K562 (cell line): ENCODE data around the gene LHB. TPM values are rescaled to one million over a fixed set of nuclear protein-coding genes. Genes with fewer than 3 reads are reported as not detected.
"Not testable (repeated sequence)": the region's sequence is repeated elsewhere in the genome, so short reads cannot be mapped to it uniquely, and the experiment has no call there.

Experiments
- ATAC-seq: fragments of 200-7000 bp; cut with Tn5 transposase; 3 replicates; pipeline ENCODE4 v1.9.1; 2020; ENCODE audit warnings: moderate library complexity
- BruUV-seq: library from RNA; stranded (reverse); fragments of 400-500 nt; replicated peaks from 2 replicates; lab custom pipeline; 2021; lab: Mats Ljungman, UMichigan
- CTCF ChIA-PET: fragments of 300-600 bp; formaldehyde crosslinking; extraction: SDS; loops from one replicate; lab custom pipeline; 2021; ENCODE audit warnings: low intra/inter-chr PET ratio; lab: Yijun Ruan, JAX
- POLR2A ChIA-PET: fragments of 300-600, 350-650 bp; sonication (Branson Sonifier 250); formaldehyde crosslinking; extraction: SDS; loops from one replicate; lab custom pipeline; 2021; ENCODE audit warnings: antibody characterized with exemption, inconsistent platforms; lab: Yijun Ruan, JAX
- DNase-seq, 4 experiments: peaks; one replicate each; pipeline versions ENCODE4 v3.0.0 to v3.0.0-alpha.2; 2011 to 2018; ENCODE audit warnings: low spot score in 3 of 4, mixed read lengths in 3 of 4; ENCODE audit errors: extremely low read depth in 1 of 4
- FAIRE-seq: peaks from 2 replicates; lab custom pipeline; 2011; peaks lifted over from hg19 to GRCh38; lab: Jason Lieb, UNC
- H2AFZ ChIP-seq: 2 replicates; pipeline ENCODE4 v1.6.0; 2011; ENCODE audit warnings: low read depth, low read length, control low read depth, inconsistent platforms
- H3K27ac ChIP-seq: fragments of 200-600 bp; 3 replicates; pipeline ENCODE4 v1.8.0; 2011; ENCODE audit warnings: low read depth, mild to moderate bottlenecking, control low read depth, inconsistent platforms, low read length, moderate library complexity, mixed read lengths; ENCODE audit errors: extremely low read depth
- H3K27me3 ChIP-seq, 2 experiments: fragments of 300-600 bp in 1 of 2; 2 replicates in 1 of 2; 3 replicates in 1 of 2; pipeline versions ENCODE4 v1.6.0 to v1.8.0; 2011; ENCODE audit warnings: inconsistent platforms in 2 of 2, low read length in 2 of 2, mild to moderate bottlenecking in 1 of 2, mixed read lengths in 1 of 2, moderate library complexity in 1 of 2; ENCODE audit not compliant: control insufficient read depth in 2 of 2, insufficient read depth in 2 of 2
- H3K36me3 ChIP-seq: fragments of 300-600 bp; 3 replicates; pipeline ENCODE4 v1.8.0; 2011; ENCODE audit warnings: mild to moderate bottlenecking, low read length, inconsistent platforms; ENCODE audit not compliant: control insufficient read depth, insufficient read depth
- H3K4me1 ChIP-seq, 2 experiments: fragments of 200-600 bp in 1 of 2; replicated peaks in 1 of 2; 2 replicates in 1 of 2; 3 replicates in 1 of 2; pipeline versions ENCODE4 v1.5.1 to v1.8.0; 2011; ENCODE audit warnings: inconsistent platforms in 2 of 2, low read length in 2 of 2, mild to moderate bottlenecking in 1 of 2, mixed read lengths in 1 of 2, moderate library complexity in 1 of 2; ENCODE audit not compliant: control insufficient read depth in 2 of 2, insufficient read depth in 2 of 2
- H3K4me2 ChIP-seq: 2 replicates; pipeline ENCODE4 v1.6.1; 2011; ENCODE audit warnings: low read length, control low read depth, inconsistent platforms, mixed read lengths; ENCODE audit not compliant: insufficient read depth
- H3K4me3 ChIP-seq: fragments of 200-600 bp; sonication (generic), shearing (Covaris generic); 2 replicates; pipeline ENCODE4 v1.5.1; 2016; ENCODE audit warnings: control low read depth, inconsistent platforms
- H3K79me2 ChIP-seq: fragments of 200-600 bp; 3 replicates; pipeline ENCODE4 v1.8.0; 2011; ENCODE audit warnings: low read length, inconsistent platforms; ENCODE audit not compliant: control insufficient read depth, insufficient read depth
- H3K9ac ChIP-seq, 2 experiments: 2 replicates each; pipeline versions ENCODE4 v1.6.0 to v1.6.1; 2011; ENCODE audit warnings: low read depth in 2 of 2, low read length in 2 of 2, control low read depth in 1 of 2, inconsistent platforms in 1 of 2, mild to moderate bottlenecking in 1 of 2, mixed read lengths in 1 of 2; ENCODE audit not compliant: insufficient read depth in 1 of 2
- H3K9me1 ChIP-seq: one replicate; pipeline ENCODE4 v1.6.0; 2011; ENCODE audit warnings: inconsistent platforms, mild to moderate bottlenecking, low read length, moderate library complexity; ENCODE audit not compliant: control insufficient read depth, insufficient read depth
- H3K9me3 ChIP-seq: replicated peaks from 2 replicates; pipeline ENCODE4 v1.5.1; 2011; ENCODE audit warnings: low read depth, low read length, inconsistent platforms; ENCODE audit not compliant: control insufficient read depth, insufficient read depth
- H4K20me1 ChIP-seq: replicated peaks from 2 replicates; pipeline ENCODE4 v1.6.1; 2011; ENCODE audit warnings: low read length, inconsistent platforms, mixed read lengths; ENCODE audit not compliant: control insufficient read depth, insufficient read depth
- EGR1 ChIP-seq: fragments of 450-650 bp; conservative IDR thresholded peaks from 2 replicates; pipeline ENCODE4 v1.6.1; 2017; ENCODE audit warnings: mild to moderate bottlenecking
- GABPB1 ChIP-seq: sonication (generic); formaldehyde crosslinking; IDR thresholded peaks from 2 replicates; pipeline ENCODE4 v1.8.0; 2022; ENCODE audit warnings: mild to moderate bottlenecking, missing genetic modification reagents
- NFIC ChIP-seq: fragments of 450-650 bp; IDR thresholded peaks from 2 replicates; pipeline ENCODE4 v1.6.1; 2017; ENCODE audit warnings: mild to moderate bottlenecking, inconsistent platforms
- ZNF263 ChIP-seq: sonication (generic); formaldehyde crosslinking; IDR thresholded peaks from 2 replicates; pipeline ENCODE4 v1.8.0; 2022; ENCODE audit warnings: mild to moderate bottlenecking, missing genetic modification reagents, borderline replicate concordance
- WGBS: fragments of 100-300 bp; shearing (Covaris generic); methylation state at CpG from one replicate; pipeline ENCODE4 v1.1.6; 2016; ENCODE audit warnings: low coverage, mixed read lengths; ENCODE audit not compliant: insufficient coverage; ENCODE audit errors: missing lambda C conversion rate; 5-methylcytosine and 5-hydroxymethylcytosine counted together
- in situ Hi-C: fragments of 300-500 bp; cut with MboI; formaldehyde crosslinking; loops from 4 replicates; pipeline ENCODE4 v1.15.0; 2018; ENCODE audit warnings: inconsistent platforms, mixed read lengths
- intact Hi-C: fragments of 100-400 bp; cut with micrococcal nuclease; formaldehyde crosslinking; loops from 2 replicates; pipeline ENCODE4 v1.14.2; 2022
- polyA plus RNA-seq, 8 experiments: library from polyadenylated mRNA; depleted of rRNA in 4 of 8; stranded (reverse) in 5 of 8; unstranded in 3 of 8; fragments of >200 nt; fragmentation: Nextera tagmentation in 2 of 8; fragmentation: Illumina TruSeq in 1 of 8; extraction: Ambion mirVana in 2 of 8; extraction: Trizol in 1 of 8; gene quantifications; 2 replicates each; pipeline versions ENCODE4 v1.2.1 to v1.2.3, GENCODE V29; 2011 to 2014; ENCODE audit warnings: inconsistent platforms in 1 of 8, missing spikeins in 1 of 8
- total RNA-seq, 7 experiments: library from RNA; depleted of rRNA in 6 of 7; stranded (reverse); fragments of >200 nt in 6 of 7; fragmentation: Illumina TruSeq in 2 of 7; extraction: Trizol in 2 of 7; gene quantifications; 2 replicates each; pipeline versions ENCODE4 v1.2.1 to v1.2.3, GENCODE V29; 2011 to 2021; ENCODE audit warnings: low replicate concordance in 1 of 7
- TF ChIP-seq, protein P1 (sequence below), 2 experiments: IDR thresholded peaks; 2 replicates each; pipeline ENCODE4 v1.6.1; 2011; ENCODE audit warnings: borderline replicate concordance in 1 of 2, control low read depth in 1 of 2, low read depth in 1 of 2, low read length in 1 of 2, mild to moderate bottlenecking in 1 of 2, mixed read lengths in 1 of 2, moderate library complexity in 1 of 2; ENCODE audit not compliant: insufficient read depth in 1 of 2, insufficient read length in 1 of 2, poor library complexity in 1 of 2, severe bottlenecking in 1 of 2; ENCODE audit errors: extremely low read depth in 1 of 2
- TF ChIP-seq, protein P2 (sequence below): fragments of 450-650 bp; IDR thresholded peaks from 2 replicates; pipeline ENCODE4 v1.6.1; 2016; ENCODE audit warnings: mild to moderate bottlenecking, moderate library complexity

Gene LHB
- total and polyA plus RNA-seq, 9 of the 15 experiments (the other 6 are each of a cell fraction or from before 2014, with no cell fraction given) = 0.54 TPM; not detected in 8

DNA sequence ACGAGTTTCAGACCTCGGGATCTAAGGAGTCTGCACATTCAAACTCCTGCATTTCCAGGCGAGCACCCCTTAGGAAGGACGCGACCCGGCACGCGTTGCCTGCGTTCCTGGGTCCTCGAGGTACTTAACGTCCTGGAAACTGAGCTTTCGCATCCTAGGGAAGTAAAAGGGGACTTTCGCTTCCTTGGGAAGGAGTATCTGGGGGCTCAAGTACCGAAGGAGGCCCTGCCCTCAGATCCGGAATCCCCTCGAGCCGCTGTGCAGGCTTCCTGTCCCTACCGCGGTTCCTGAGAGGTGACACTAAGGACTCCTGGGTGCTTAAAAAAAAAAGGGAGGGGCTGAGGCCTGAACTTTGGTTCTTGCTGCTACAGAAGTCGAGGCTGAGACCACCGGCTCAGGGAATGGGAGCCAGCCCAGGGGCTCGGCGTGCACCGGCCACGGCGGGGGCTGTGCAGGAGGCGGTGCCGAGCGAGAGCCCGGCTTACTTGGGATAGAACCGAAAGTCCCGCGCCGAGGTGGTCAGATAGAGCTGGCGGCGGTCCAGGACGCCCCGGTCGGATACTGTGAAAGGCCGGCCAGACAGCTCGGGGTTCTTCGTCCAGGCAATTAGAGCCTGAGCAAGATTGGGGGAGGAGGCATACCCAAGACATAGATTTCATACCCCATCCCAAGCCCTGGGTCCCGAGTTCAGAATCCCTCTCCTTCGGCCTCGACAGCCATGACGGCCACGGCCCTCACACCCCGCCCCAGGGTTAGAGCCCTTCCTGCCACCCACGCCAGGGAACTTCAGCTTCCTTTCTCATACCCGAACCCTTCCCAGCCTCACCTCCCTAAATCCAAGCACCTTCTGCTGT, 1.7 kb upstream of the LHB start:
- Histone ChIP-seq H3K4me3 (peak overlapping the region; percentile 41), H3K9ac (peak overlapping the region; percentile 30 to 88), H3K27ac (peak overlapping the region; percentile 32; the same call in 2 of the 3 replicates), H4K20me1 (peaks cover 12% of the 10 kb centered on the region; the same call in 1 of the 2 replicates), H3K4me1 (peaks cover 21 to 59% of the 10 kb centered on the region in 2 experiments; a peak in 4 of 5 replicates), H3K36me3 (peaks cover 30% of the 10 kb centered on the region; the same call in 2 of the 3 replicates), H3K4me2 (peak overlapping the region; percentile 76), H2AFZ (peak overlapping the region; percentile 62)
- BruUV-seq, intact Hi-C loops, H3K79me2 ChIP-seq, in situ Hi-C loops, H3K9me1 ChIP-seq, H3K9me3 ChIP-seq, CTCF ChIA-PET, H3K27me3 ChIP-seq: not testable (repeated sequence)
- POLR2A ChIA-PET = interaction anchor here (0.6 to 1.6 kb wide), 7 partner anchors 12 to 523 kb away, joined by 3 to 5 read pairs (median 3); partner anchors contain the start of genes CGB2 and FTL
- FAIRE-seq (peak; percentile 81), ATAC-seq (peak; percentile 8), DNase-seq (peak in 1 of 4 experiments; percentile 52)
- WGBS = 9% methylated on average over 36 of the region's 50 CpGs
- TF ChIP-seq, protein P1, sequence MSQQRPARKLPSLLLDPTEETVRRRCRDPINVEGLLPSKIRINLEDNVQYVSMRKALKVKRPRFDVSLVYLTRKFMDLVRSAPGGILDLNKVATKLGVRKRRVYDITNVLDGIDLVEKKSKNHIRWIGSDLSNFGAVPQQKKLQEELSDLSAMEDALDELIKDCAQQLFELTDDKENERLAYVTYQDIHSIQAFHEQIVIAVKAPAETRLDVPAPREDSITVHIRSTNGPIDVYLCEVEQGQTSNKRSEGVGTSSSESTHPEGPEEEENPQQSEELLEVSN (IDR thresholded peaks at IDR 0.05; ENCODE audit: borderline replicate concordance in 1 of 2, extremely low read depth in 1 of 2, insufficient read depth in 1 of 2, insufficient read length in 1 of 2, low read depth in 1 of 2, low read length in 1 of 2, poor library complexity in 1 of 2, severe bottlenecking in 1 of 2) = peak in 1 of 2 experiments; percentile 10
- peak; percentile 12; the same call in 1 of the 2 replicates for TF ChIP-seq GABPB1 (CRISPR knock-in tag)
- TF ChIP-seq, protein P2, sequence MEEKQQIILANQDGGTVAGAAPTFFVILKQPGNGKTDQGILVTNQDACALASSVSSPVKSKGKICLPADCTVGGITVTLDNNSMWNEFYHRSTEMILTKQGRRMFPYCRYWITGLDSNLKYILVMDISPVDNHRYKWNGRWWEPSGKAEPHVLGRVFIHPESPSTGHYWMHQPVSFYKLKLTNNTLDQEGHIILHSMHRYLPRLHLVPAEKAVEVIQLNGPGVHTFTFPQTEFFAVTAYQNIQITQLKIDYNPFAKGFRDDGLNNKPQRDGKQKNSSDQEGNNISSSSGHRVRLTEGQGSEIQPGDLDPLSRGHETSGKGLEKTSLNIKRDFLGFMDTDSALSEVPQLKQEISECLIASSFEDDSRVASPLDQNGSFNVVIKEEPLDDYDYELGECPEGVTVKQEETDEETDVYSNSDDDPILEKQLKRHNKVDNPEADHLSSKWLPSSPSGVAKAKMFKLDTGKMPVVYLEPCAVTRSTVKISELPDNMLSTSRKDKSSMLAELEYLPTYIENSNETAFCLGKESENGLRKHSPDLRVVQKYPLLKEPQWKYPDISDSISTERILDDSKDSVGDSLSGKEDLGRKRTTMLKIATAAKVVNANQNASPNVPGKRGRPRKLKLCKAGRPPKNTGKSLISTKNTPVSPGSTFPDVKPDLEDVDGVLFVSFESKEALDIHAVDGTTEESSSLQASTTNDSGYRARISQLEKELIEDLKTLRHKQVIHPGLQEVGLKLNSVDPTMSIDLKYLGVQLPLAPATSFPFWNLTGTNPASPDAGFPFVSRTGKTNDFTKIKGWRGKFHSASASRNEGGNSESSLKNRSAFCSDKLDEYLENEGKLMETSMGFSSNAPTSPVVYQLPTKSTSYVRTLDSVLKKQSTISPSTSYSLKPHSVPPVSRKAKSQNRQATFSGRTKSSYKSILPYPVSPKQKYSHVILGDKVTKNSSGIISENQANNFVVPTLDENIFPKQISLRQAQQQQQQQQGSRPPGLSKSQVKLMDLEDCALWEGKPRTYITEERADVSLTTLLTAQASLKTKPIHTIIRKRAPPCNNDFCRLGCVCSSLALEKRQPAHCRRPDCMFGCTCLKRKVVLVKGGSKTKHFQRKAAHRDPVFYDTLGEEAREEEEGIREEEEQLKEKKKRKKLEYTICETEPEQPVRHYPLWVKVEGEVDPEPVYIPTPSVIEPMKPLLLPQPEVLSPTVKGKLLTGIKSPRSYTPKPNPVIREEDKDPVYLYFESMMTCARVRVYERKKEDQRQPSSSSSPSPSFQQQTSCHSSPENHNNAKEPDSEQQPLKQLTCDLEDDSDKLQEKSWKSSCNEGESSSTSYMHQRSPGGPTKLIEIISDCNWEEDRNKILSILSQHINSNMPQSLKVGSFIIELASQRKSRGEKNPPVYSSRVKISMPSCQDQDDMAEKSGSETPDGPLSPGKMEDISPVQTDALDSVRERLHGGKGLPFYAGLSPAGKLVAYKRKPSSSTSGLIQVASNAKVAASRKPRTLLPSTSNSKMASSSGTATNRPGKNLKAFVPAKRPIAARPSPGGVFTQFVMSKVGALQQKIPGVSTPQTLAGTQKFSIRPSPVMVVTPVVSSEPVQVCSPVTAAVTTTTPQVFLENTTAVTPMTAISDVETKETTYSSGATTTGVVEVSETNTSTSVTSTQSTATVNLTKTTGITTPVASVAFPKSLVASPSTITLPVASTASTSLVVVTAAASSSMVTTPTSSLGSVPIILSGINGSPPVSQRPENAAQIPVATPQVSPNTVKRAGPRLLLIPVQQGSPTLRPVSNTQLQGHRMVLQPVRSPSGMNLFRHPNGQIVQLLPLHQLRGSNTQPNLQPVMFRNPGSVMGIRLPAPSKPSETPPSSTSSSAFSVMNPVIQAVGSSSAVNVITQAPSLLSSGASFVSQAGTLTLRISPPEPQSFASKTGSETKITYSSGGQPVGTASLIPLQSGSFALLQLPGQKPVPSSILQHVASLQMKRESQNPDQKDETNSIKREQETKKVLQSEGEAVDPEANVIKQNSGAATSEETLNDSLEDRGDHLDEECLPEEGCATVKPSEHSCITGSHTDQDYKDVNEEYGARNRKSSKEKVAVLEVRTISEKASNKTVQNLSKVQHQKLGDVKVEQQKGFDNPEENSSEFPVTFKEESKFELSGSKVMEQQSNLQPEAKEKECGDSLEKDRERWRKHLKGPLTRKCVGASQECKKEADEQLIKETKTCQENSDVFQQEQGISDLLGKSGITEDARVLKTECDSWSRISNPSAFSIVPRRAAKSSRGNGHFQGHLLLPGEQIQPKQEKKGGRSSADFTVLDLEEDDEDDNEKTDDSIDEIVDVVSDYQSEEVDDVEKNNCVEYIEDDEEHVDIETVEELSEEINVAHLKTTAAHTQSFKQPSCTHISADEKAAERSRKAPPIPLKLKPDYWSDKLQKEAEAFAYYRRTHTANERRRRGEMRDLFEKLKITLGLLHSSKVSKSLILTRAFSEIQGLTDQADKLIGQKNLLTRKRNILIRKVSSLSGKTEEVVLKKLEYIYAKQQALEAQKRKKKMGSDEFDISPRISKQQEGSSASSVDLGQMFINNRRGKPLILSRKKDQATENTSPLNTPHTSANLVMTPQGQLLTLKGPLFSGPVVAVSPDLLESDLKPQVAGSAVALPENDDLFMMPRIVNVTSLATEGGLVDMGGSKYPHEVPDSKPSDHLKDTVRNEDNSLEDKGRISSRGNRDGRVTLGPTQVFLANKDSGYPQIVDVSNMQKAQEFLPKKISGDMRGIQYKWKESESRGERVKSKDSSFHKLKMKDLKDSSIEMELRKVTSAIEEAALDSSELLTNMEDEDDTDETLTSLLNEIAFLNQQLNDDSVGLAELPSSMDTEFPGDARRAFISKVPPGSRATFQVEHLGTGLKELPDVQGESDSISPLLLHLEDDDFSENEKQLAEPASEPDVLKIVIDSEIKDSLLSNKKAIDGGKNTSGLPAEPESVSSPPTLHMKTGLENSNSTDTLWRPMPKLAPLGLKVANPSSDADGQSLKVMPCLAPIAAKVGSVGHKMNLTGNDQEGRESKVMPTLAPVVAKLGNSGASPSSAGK = peak; percentile 40; the same call in 1 of the 2 replicates
- peak; percentile 81 for TF ChIP-seq NFIC
- peak; percentile 63 for TF ChIP-seq EGR1
- 0 out of 2 replicates have a peak, but pooled peaks have one; percentile 5 for TF ChIP-seq ZNF263
